IPS DF 19.7 (cell line): ENCODE measurements around the gene FOXO6.

ENCODE experiments used
- DNase-seq: peaks from one replicate; pipeline ENCODE4 v3.0.0-alpha.2; 2013; ENCODE audit warnings: low read depth, low spot score

The FOXO6 gene

DNA sequence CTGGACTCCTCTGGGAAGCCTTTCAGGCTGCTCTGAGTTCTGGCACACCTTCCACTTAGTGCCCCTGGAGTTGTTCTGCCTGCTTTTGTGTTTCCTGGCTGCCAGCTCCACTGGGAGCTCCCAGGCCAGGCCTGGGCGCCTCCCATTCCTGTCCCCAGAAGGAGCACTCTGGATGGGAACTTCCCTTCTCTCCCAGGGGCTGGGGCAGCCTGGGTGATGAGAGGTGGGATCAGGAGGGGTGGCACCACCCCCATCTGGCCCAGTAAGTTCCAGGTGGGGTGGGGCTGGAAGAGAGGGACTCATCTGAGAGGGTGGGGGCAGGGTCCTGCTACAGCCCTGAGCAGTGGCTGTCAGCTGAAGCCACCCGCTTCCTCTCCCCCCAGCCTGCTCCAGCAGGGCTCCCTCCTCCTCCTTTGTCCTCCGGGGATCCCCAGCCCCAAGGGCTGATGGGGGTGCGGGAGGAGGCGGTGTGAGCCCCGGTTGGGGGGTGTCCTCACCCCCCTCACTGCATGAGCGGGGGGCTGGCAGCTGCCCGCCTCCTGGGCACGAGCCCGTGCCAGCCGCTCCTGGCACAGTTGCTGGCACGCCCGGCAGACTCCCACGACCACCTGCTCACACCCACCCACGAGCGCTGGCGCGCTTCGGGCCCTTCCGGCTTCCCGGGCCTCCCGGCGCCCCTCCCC is 4.7 kb downstream of the FOXO6 start:
- no peak for DNase-seq

DNA sequence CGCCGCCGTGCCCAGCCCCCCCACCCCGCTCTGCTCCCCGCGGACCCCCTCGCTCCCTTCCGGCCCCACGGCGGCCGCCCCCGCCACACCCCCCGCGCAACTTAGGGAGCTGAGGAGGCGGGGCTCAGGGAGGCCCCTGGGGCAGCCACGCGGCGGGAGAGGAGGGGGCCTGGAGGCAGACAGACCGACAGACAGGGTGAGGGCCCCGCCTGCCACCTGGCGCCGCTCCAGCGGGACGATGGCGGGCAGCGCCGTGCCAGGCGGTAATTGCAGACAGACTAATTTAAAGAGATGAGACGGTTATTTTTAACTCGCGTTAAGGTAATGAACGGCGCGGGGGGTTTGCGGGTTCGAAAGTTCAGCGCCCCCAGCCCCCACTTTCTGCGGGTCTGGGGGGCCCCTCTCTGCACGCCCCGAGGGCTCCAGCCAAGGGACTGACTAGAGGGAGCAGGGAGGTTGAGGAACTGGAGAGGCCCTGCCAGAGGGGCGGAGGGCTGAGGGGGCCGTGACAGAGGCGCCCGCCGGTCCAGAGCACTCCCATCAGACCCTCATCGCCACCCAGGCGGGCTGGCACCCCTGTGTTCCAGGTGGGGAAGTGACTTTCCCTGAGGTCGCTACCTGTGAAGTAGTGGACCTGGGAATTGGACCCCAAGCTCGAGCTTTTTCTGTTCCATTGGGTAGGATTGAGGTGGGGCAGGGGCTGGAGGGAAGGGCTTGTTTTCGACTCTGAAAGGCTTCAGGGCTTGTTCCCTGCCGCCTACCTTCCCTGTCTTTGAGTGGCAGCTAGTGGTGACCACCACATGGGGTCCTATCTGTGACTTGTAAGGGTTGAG is 5.4 kb downstream of the FOXO6 start:
- no peak for DNase-seq

- DNase-seq = no peak
Measured at GRCh38 chr1:41367288-41367642, 6.0 kb downstream of the FOXO6 start.

- no peak for DNase-seq
Measured at GRCh38 chr1:41368366-41368765, 7.1 kb downstream of the FOXO6 start.

- no peak for DNase-seq
Measured at GRCh38 chr1:41368801-41369200, 7.6 kb downstream of the FOXO6 start.

GRCh38 chr1:41369531-41369930 is 8.3 kb downstream of the FOXO6 start:
- no peak for DNase-seq

DNA sequence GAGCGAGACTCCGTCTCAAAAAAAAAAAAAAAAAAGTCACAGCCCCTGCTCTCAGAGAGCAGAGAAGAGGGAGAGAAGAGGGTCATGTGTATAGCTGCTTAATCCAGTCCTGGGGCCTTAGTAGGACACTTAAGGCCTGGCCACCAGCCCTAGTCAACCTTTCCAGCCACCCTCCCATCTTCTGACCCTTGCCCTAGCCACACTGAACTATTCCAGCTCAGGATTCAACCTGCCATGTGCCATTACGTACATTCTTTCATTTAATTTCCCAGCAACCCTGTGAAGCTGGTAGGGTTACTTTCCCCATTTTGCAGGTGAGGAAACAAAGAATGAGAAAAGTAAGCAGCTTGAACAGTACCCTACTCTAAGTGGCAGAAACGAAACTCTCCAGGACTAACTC is 9.0 kb downstream of the FOXO6 start:
- no peak for DNase-seq

DNA sequence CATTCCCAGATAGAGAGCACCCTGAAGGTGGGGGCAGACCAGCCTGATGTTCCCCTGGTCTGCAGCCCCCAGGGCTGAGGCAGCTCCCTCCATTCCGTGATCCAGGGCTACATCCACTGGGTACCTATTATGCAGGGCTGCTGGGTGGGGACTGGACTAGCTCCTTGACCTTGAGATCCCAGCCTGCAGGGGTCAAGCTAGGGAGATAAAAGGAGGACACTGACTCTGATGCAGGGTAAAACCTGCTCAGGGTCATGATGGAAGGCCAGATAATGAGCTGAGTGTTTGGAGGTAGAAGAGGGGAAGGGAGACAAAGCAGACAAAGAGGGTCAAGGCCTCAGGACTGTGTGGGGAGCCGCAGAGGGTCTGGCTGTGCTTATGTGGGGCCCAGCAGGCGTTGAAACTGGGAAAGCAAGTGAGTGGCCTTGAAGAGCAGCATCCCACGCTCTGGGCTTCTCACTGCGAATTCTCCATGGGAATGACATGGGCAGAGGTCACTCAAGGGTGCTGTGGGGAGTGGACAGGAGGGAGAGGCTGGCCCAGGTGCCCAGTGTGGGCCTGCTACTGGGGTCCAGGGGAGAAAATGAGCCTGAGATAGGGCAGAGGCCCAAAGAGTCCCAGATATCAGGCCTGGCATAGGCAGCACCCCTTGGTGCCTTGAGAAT is 9.7 kb downstream of the FOXO6 start:
- DNase-seq = no peak

DNA sequence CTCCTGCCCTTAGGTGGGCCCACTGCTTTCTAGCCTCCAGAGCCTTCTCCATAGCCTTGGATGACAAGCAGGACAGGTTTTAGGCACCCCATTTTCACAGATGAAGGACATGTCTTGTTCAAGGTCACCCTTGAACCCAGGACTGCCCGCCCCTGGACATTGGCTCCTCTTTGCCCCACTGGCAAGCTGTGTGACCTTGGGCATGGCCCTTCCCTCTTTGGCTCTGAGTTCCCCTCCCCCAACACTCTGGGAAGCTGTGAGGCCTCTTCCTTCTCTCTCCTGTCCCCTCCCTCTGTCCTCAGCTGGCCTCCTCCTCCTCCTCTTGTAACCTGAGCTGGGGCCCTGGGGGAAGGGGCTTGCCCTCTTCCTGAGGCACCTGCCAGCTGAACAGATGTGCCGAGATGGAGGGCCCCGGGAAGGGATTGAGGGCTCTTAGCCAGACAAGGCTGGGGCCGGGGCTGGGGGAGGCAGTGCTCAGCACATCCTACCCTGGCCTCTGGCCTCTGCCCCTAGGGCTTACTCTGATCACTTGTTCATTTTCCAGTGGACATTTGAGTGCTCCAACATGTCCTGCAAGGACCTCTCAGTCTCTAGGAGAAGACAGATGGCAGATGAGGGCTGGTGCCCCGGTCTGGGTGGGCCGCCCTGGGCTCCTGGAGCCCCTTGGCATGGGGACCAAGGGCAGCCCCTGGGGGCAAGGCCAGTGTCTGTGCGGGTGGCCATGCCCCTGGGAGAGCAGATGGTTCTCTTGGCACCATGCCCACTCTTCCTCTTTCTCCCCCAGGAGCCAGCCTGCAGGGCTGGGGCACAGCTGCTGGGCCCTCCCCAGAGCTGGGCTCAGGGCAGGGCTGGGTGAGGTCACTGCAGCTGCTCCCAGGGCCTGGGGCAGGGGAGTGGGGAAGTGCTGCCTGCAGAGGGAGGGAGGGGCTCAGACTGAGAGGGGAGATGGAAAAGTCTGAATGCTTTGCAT is 10.7 kb downstream of the FOXO6 start:
- peak; percentile 92 for DNase-seq

- DNase-seq = no peak
Measured at GRCh38 chr1:41372600-41372993, 11.4 kb downstream of the FOXO6 start.

DNA sequence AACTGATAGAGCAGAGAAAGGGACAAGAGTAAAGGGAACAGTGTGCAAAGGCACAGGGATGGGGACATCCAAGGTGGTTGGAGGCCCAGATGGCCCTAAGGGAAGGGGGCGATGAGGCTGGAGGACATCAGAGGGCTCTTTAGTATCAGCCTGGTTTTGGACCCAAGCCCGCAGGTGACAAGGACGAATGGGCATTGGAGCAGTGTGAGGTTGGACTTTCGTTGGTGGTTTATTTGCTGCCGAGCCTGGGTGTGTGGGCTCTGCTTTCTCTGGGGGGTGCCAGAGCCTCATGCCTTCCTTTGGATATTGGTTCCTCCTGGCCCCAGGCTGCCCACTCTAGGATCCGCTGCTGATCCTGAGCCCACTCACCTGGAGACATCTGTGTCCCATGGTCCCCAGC is 12.1 kb downstream of the FOXO6 start:
- no peak for DNase-seq

- DNase-seq = no peak
Measured at GRCh38 chr1:41374711-41375110, 13.5 kb downstream of the FOXO6 start.

GRCh38 chr1:41377397-41377796 is 16.2 kb downstream of the FOXO6 start:
- DNase-seq = no peak

DNA sequence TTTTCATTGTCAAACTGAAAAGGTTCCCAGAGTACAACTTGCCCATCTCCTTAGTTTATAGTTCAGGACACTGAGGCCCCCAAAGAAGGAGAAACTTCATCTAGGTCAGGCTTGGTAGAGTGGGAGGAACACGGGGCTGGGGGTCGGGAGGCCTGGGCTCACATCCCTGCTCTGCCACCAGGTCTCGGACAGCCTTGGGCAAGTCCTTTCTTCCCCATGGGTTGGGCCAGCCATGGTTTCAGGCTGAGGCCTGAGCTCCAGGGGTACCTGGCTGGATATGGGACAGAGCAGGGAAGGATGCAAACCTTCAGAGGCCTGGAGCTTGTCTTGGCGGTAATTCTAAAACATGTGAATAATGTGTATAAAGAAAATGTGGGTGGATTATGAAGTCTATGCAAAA is 17.0 kb downstream of the FOXO6 start:
- no peak for DNase-seq

GRCh38 chr1:41378999-41379737 is 17.9 kb downstream of the FOXO6 start:
- DNase-seq = no peak

- no peak for DNase-seq
Measured at GRCh38 chr1:41379738-41380130, 18.5 kb downstream of the FOXO6 start.

- no peak for DNase-seq
Measured at GRCh38 chr1:41380195-41380594, 19.0 kb downstream of the FOXO6 start.

- no peak for DNase-seq
Measured at GRCh38 chr1:41380979-41381691, 19.9 kb downstream of the FOXO6 start.

DNA sequence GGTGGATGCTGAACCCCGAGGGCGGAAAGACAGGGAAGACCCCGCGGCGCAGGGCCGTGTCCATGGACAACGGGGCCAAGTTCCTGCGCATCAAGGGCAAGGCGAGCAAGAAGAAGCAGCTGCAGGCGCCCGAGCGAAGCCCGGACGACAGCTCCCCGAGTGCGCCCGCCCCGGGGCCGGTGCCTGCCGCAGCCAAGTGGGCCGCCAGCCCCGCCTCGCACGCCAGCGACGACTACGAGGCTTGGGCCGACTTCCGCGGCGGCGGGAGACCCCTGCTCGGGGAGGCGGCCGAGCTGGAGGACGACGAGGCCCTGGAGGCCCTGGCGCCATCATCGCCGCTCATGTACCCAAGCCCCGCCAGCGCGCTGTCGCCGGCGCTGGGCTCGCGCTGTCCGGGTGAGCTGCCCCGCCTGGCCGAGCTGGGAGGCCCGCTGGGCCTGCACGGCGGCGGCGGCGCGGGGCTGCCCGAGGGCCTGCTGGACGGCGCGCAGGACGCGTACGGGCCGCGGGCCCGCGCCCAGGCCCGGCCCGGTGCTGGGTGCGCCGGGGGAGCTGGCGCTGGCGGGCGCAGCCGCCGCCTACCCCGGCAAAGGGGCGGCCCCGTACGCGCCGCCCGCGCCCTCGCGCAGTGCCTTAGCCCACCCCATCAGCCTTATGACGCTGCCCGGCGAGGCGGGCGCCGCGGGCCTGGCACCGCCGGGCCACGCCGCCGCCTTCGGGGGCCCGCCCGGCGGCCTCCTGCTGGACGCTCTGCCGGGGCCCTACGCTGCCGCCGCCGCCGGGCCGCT is 20.7 kb downstream of the FOXO6 start:
- DNase-seq = no peak
